Uterus (tissue), 4 donors: ENCODE data around the gene DFFA. TPM values are rescaled to one million over a fixed set of nuclear protein-coding genes. Genes with fewer than 3 reads are reported as not detected.
A peak's percentile ranks its signal among the peaks of the same experiment; 100 is the strongest.
"Not testable (repeated sequence)": the region's sequence is repeated elsewhere in the genome, so short reads cannot be mapped to it uniquely, and the experiment has no call there.

Experiments
- DNase-seq, 2 donors: peaks; one replicate each; pipeline ENCODE4 v3.0.0-alpha.2; 2019 to 2020
- H3K27ac ChIP-seq, 2 donors: fragments of 200-600 bp; sonication (generic); 1 replicate in 1 of 2; 2 replicates in 1 of 2; pipeline ENCODE4 v1.5.1; 2016 to 2018
- H3K27me3 ChIP-seq, 2 donors: fragments of 200-600 bp; sonication (generic); one replicate each; pipeline ENCODE4 v1.5.1; 2018 to 2019; ENCODE audit warnings: control low read depth in 1 of 2
- H3K36me3 ChIP-seq, 2 donors: fragments of 200-600 bp; sonication (generic); one replicate each; pipeline ENCODE4 v1.5.1; 2019; ENCODE audit warnings: control low read depth in 1 of 2
- H3K4me1 ChIP-seq, 2 donors: fragments of 200-600 bp; sonication (generic); one replicate each; pipeline ENCODE4 v1.5.1; 2018 to 2019; ENCODE audit warnings: control low read depth in 1 of 2
- H3K4me3 ChIP-seq, 2 donors: fragments of 200-600 bp; sonication (generic); 1 replicate in 1 of 2; 2 replicates in 1 of 2; pipeline ENCODE4 v1.5.1; 2018 to 2019; ENCODE audit warnings: mild to moderate bottlenecking in 1 of 2
- H3K9me3 ChIP-seq, 2 donors: fragments of 200-600 bp; sonication (generic); one replicate each; pipeline ENCODE4 v1.5.1; 2019; ENCODE audit warnings: control low read depth in 1 of 2
- CTCF ChIP-seq, 4 experiments: fragments of 200-600 bp in 2 of 4; fragments of 450-650 bp in 2 of 4; sonication (generic) in 2 of 4; IDR thresholded peaks; one replicate each; pipeline ENCODE4 v1.5.1; 2016 to 2019; ENCODE audit warnings: antibody characterized with exemption in 4 of 4, mild to moderate bottlenecking in 2 of 4, moderate library complexity in 1 of 4
- POLR2A ChIP-seq, 2 donors: fragments of 450-650 bp; IDR thresholded peaks; one replicate each; pipeline ENCODE4 v1.6.1; 2016; ENCODE audit warnings: antibody characterized with exemption in 2 of 2, mild to moderate bottlenecking in 1 of 2, moderate library complexity in 1 of 2
- intact Hi-C: fragments of 100-400 bp; cut with DNase I; formaldehyde crosslinking; loops from one replicate; pipeline ENCODE4 v1.15.1; 2023; ENCODE audit warnings: low total_unique reads
- total RNA-seq, 4 donors: library from RNA; depleted of rRNA in 3 of 4; stranded (reverse); fragments of >200 nt in 3 of 4; gene quantifications; one replicate each; pipeline versions ENCODE4 v1.1.0 to v1.2.4, GENCODE V29; 2014 to 2023
- donor health status: DM: yes; HTN: yes; CAD: no.

The DFFA gene
- total RNA-seq, 4 donors from 2014 or later: 5.1 to 41.6 (median 25.7) TPM

GRCh38 chr1:10457875-10458274 is 14.5 kb downstream of the DFFA start:
- peak overlapping the region; percentile 7 to 50 for H3K27ac ChIP-seq
- H3K4me3 ChIP-seq: no peak overlapping the region
- no peak for DNase-seq
- H3K9me3 ChIP-seq: no peaks in the 10 kb centered on the region
- H3K36me3 ChIP-seq: no peaks in the 10 kb centered on the region
- H3K27me3 ChIP-seq: no peaks in the 10 kb centered on the region
- intact Hi-C loops: no loop called here
- no peak for TF ChIP-seq CTCF (IDR thresholded peaks at IDR 0.05)
- no peak for TF ChIP-seq POLR2A (IDR thresholded peaks at IDR 0.05)
- H3K4me1 ChIP-seq: no peaks in the 10 kb centered on the region

GRCh38 chr1:10457462-10457861 is 14.9 kb downstream of the DFFA start:
- H3K4me1 ChIP-seq, H3K9me3 ChIP-seq, DNase-seq, H3K36me3 ChIP-seq, intact Hi-C loops, H3K27me3 ChIP-seq, H3K4me3 ChIP-seq: not testable (repeated sequence)
- H3K27ac ChIP-seq: peak overlapping the region; percentile 7 to 50

- no peak overlapping the region for H3K27ac ChIP-seq
- no peaks in the 10 kb centered on the region for H3K4me1 ChIP-seq
- DNase-seq: no peak
- H3K36me3 ChIP-seq: no peaks in the 10 kb centered on the region
- no peaks in the 10 kb centered on the region for H3K27me3 ChIP-seq
- intact Hi-C loops: no loop called here
- H3K4me3 ChIP-seq: no peak overlapping the region
- no peaks in the 10 kb centered on the region for H3K9me3 ChIP-seq
- TF ChIP-seq POLR2A (IDR thresholded peaks at IDR 0.05) (no peak), CTCF (IDR thresholded peaks at IDR 0.05) (no peak)
Observed at GRCh38 chr1:10456661-10457060, 15.7 kb downstream of the DFFA start.

GRCh38 chr1:10456048-10456447 is 16.3 kb downstream of the DFFA start:
- Histone ChIP-seq H3K27ac (no peak overlapping the region), H3K9me3 (no peaks in the 10 kb centered on the region), H3K4me1 (no peaks in the 10 kb centered on the region), H3K4me3 (no peak overlapping the region), H3K36me3 (no peaks in the 10 kb centered on the region), H3K27me3 (no peaks in the 10 kb centered on the region)
- intact Hi-C loops: no loop called here
- TF ChIP-seq POLR2A (IDR thresholded peaks at IDR 0.05) (no peak), CTCF (IDR thresholded peaks at IDR 0.05) (no peak)
- DNase-seq: no peak

- intact Hi-C loops: no loop called here
- no peak for DNase-seq
- H3K9me3 ChIP-seq: no peaks in the 10 kb centered on the region
- no peaks in the 10 kb centered on the region for H3K27me3 ChIP-seq
- no peak overlapping the region for H3K4me3 ChIP-seq
- no peaks in the 10 kb centered on the region for H3K4me1 ChIP-seq
- no peak overlapping the region for H3K27ac ChIP-seq
- no peaks in the 10 kb centered on the region for H3K36me3 ChIP-seq
- TF ChIP-seq POLR2A (IDR thresholded peaks at IDR 0.05) (no peak), CTCF (IDR thresholded peaks at IDR 0.05) (no peak)
Observed at GRCh38 chr1:10451287-10451686, 21.0 kb downstream of the DFFA start.

- TF ChIP-seq POLR2A (IDR thresholded peaks at IDR 0.05) (no peak), CTCF (IDR thresholded peaks at IDR 0.05) (no peak)
- intact Hi-C loops: no loop called here
- no peak overlapping the region for H3K4me3 ChIP-seq
Observed at GRCh38 chr1:10450836-10451235, 21.5 kb downstream of the DFFA start.

More at GRCh38 chr1:10450836-10451235, 21.5 kb downstream of the DFFA start:
- Histone ChIP-seq H3K9me3 (no peaks in the 10 kb centered on the region), H3K4me1 (no peaks in the 10 kb centered on the region), H3K27me3 (no peaks in the 10 kb centered on the region), H3K27ac (no peak overlapping the region), H3K36me3 (no peaks in the 10 kb centered on the region)
- no peak for DNase-seq
